ENCODE results near the gene SPTLC1. TPM values are rescaled to one million over a fixed set of nuclear protein-coding genes. Genes with fewer than 3 reads are reported as not detected.
"Not testable (repeated sequence)": the region's sequence is repeated elsewhere in the genome, so short reads cannot be mapped to it uniquely, and the experiment has no call there.

SPTLC1 gene
- polyA plus RNA-seq, 1 donor from 2014 or later: 74.8 TPM

- Histone ChIP-seq H3F3A (ENCODE audit: insufficient read depth, low read length, poor library complexity, severe bottlenecking) (no peaks in the 10 kb centered on the region), H3K27ac (ENCODE audit: low read length) (no peak overlapping the region), H3K4me2 (ENCODE audit: low read length) (no peak overlapping the region), H3K4me3 (ENCODE audit: low read length) (no peak overlapping the region), H4K20me1 (ENCODE audit: insufficient read depth) (no peaks in the 10 kb centered on the region), H3K79me2 (replicated peaks; ENCODE audit: insufficient read depth, low read length) (no peaks in the 10 kb centered on the region), H2AFZ (ENCODE audit: low read depth, low read length) (no peak overlapping the region), H3K9me2 (ENCODE audit: insufficient read depth, low read length) (no peaks in the 10 kb centered on the region), H3K9me3 (ENCODE audit: low read length) (no peaks in the 10 kb centered on the region), H3K36me3 (ENCODE audit: insufficient read depth, low read length) (no peaks in the 10 kb centered on the region), H3K27me3 (ENCODE audit: insufficient read depth, low read depth, low read length) (no peaks in the 10 kb centered on the region), H3K9ac (ENCODE audit: low read length) (no peak overlapping the region)
- no peak for TF ChIP-seq EP300 (conservative IDR thresholded peaks at IDR 0.05; ENCODE audit: poor library complexity, severe bottlenecking)
- TF ChIP-seq POLR2AphosphoS5 (IDR thresholded peaks at IDR 0.05): no peak
- TF ChIP-seq EZH2 (IDR thresholded peaks at IDR 0.05; ENCODE audit: borderline replicate concordance, insufficient read depth, low read length, poor library complexity, severe bottlenecking): no peak
- TF ChIP-seq TAF1 (IDR thresholded peaks at IDR 0.05; ENCODE audit: low read depth): no peak
- TF ChIP-seq REST (IDR thresholded peaks at IDR 0.05; ENCODE audit: borderline replicate concordance): no peak
- TF ChIP-seq RAD21 (conservative IDR thresholded peaks at IDR 0.05): no peak
- TF ChIP-seq MXI1 (conservative IDR thresholded peaks at IDR 0.05; ENCODE audit: poor library complexity, severe bottlenecking): no peak
- TF ChIP-seq CTCF (IDR thresholded peaks at IDR 0.05; ENCODE audit: poor library complexity, severe bottlenecking): no peak
- no peak for TF ChIP-seq SMC3 (conservative IDR thresholded peaks at IDR 0.05; ENCODE audit: poor library complexity)
Measured at GRCh38 chr9:92155221-92155620, 40.0 kb upstream of the SPTLC1 start.

- H3K4me3 ChIP-seq (ENCODE audit: low read length); H3K9me3 ChIP-seq (ENCODE audit: low read length); H4K20me1 ChIP-seq (ENCODE audit: insufficient read depth); H3K79me2 ChIP-seq (replicated peaks; ENCODE audit: insufficient read depth, low read length); H3K36me3 ChIP-seq (ENCODE audit: insufficient read depth, low read length); H2AFZ ChIP-seq (ENCODE audit: low read depth, low read length); H3K4me2 ChIP-seq (ENCODE audit: low read length); H3F3A ChIP-seq (ENCODE audit: insufficient read depth, low read length, poor library complexity, severe bottlenecking); H3K27ac ChIP-seq (ENCODE audit: low read length); H3K9ac ChIP-seq (ENCODE audit: low read length); H3K9me2 ChIP-seq (ENCODE audit: insufficient read depth, low read length); H3K27me3 ChIP-seq (ENCODE audit: insufficient read depth, low read depth, low read length): not testable (repeated sequence)
Measured at GRCh38 chr9:92153466-92154415, 38.5 kb upstream of the SPTLC1 start.
